Astrocyte (in vitro differentiated cells and primary cell): Measurements from ENCODE around the gene ZNF689.

Source experiments
- CTCF ChIP-seq: IDR thresholded peaks from 2 replicates; pipeline ENCODE4 v1.5.1; 2011; ENCODE audit warnings: low read depth, mild to moderate bottlenecking, inconsistent platforms, low read length, moderate library complexity; ENCODE audit not compliant: insufficient read depth
- EZH2 ChIP-seq: IDR thresholded peaks from 2 replicates; pipeline ENCODE4 v1.6.1; 2012; ENCODE audit warnings: mild to moderate bottlenecking, low read length, inconsistent platforms; ENCODE audit not compliant: insufficient read depth

GRCh38 chr16:30592871-30593270, 17.3 kb downstream of the ZNF689 start:
- no peak for TF ChIP-seq EZH2
- TF ChIP-seq CTCF: no peak
